Measurements from ENCODE around the gene TLK1. TPM values are rescaled to one million over a fixed set of nuclear protein-coding genes. Genes with fewer than 3 reads are reported as not detected.
"Not testable (repeated sequence)": the region's sequence is repeated elsewhere in the genome, so short reads cannot be mapped to it uniquely, and the experiment has no call there.

The TLK1 gene
- total and polyA plus RNA-seq, 12 donors, result 5.8 to 41.8 (median 31.1) TPM

- H3K27me3 ChIP-seq, result peaks cover 0 to 5% (median 0%) of the 10 kb centered on the region in 7 donors
- H3K4me1 ChIP-seq, result peaks cover 0 to 7% (median 0%) of the 10 kb centered on the region in 9 donors
- H3K9me3 ChIP-seq, result no peaks in the 10 kb centered on the region
- H3K36me3 ChIP-seq, result no peaks in the 10 kb centered on the region
- no peak overlapping the region for H3K27ac ChIP-seq
- H3K4me3 ChIP-seq, result no peak overlapping the region
- intact Hi-C loops (cut with DNase I), result loop anchor here in 2 of 10 donors (10.0 kb wide), 3 partner anchors 193 to 267 kb away; partner anchors contain the start of genes DCAF17 (in 1 of the 2) and METTL8 (in 1 of the 2)
- 94 to 97% methylated on average over 1 of the region's 1 CpG for WGBS, 2 donors
- no peak for TF ChIP-seq CTCF (IDR thresholded peaks at IDR 0.05)
- DNase-seq (no peak), ATAC-seq (no peak)
Observed at GRCh38 chr2:171167352-171167997, 6.8 kb upstream of the TLK1 start.

- Histone ChIP-seq H3K27ac (no peak overlapping the region), H3K27me3 (peaks cover 0 to 5% (median 0%) of the 10 kb centered on the region in 7 donors), H3K4me1 (peaks cover 0 to 17% (median 4%) of the 10 kb centered on the region in 9 donors), H3K4me3 (no peak overlapping the region), H3K36me3 (no peaks in the 10 kb centered on the region), H3K9me3 (no peaks in the 10 kb centered on the region)
- intact Hi-C loops (cut with DNase I), result loop anchor here in 2 of 10 donors (10.0 kb wide), 3 partner anchors 192 to 268 kb away; partner anchors contain the start of genes DCAF17 (in 1 of the 2) and METTL8 (in 1 of the 2)
- no peak for DNase-seq
- 43 to 55% methylated on average over 6 of the region's 6 CpGs for WGBS, 2 donors
- no peak for ATAC-seq
- no peak for TF ChIP-seq CTCF (IDR thresholded peaks at IDR 0.05)
Observed at GRCh38 chr2:171166328-171166983, 5.8 kb upstream of the TLK1 start.

GRCh38 chr2:171165967-171166327 is 5.3 kb upstream of the TLK1 start:
- no peaks in the 10 kb centered on the region for H3K9me3 ChIP-seq
- intact Hi-C loops (cut with DNase I), result loop anchor here in 2 of 10 donors (10.0 kb wide), 3 partner anchors 191 to 269 kb away; partner anchors contain the start of genes DCAF17 (in 1 of the 2) and METTL8 (in 1 of the 2)
- WGBS, 2 donors, result 65 to 87% methylated on average over 1 of the region's 1 CpG
- no peaks in the 10 kb centered on the region for H3K36me3 ChIP-seq
- H3K4me3 ChIP-seq, result no peak overlapping the region
- H3K27ac ChIP-seq, result no peak overlapping the region
- H3K4me1 ChIP-seq, result peaks cover 0 to 20% (median 5%) of the 10 kb centered on the region in 9 donors
- ATAC-seq (no peak), DNase-seq (no peak)
- H3K27me3 ChIP-seq, result peaks cover 0 to 5% (median 0%) of the 10 kb centered on the region in 7 donors
- no peak for TF ChIP-seq CTCF (IDR thresholded peaks at IDR 0.05)

- peak overlapping the region in 1 of 10 donors; percentile 40 for H3K27ac ChIP-seq
- H3K27me3 ChIP-seq, result no peaks in the 10 kb centered on the region
- H3K9me3 ChIP-seq, result no peaks in the 10 kb centered on the region
- TF ChIP-seq CTCF (IDR thresholded peaks at IDR 0.05), result no peak
- no peaks in the 10 kb centered on the region for H3K36me3 ChIP-seq
- 86 to 87% methylated on average over 4 of the region's 4 CpGs for WGBS, 2 donors
- intact Hi-C loops (cut with DNase I), result loop anchor here in 7 of 10 donors (5.0 to 10.0 kb wide), 8 partner anchors 106 to 272 kb away; partner anchors contain the start of genes DCAF17 (in 3 of the 7), METTL8 (in 3 of the 7) and GORASP2 (in 1 of the 7)
- ATAC-seq (no peak), DNase-seq (no peak)
- no peak overlapping the region for H3K4me3 ChIP-seq
- peaks cover 0 to 30% (median 14%) of the 10 kb centered on the region in 9 donors for H3K4me1 ChIP-seq
Observed at GRCh38 chr2:171163261-171163660, 2.6 kb upstream of the TLK1 start.

GRCh38 chr2:171162522-171163197 is 2.0 kb upstream of the TLK1 start:
- not testable (repeated sequence) for H3K27me3 ChIP-seq, H3K36me3 ChIP-seq, H3K4me3 ChIP-seq, DNase-seq, H3K27ac ChIP-seq, ATAC-seq, H3K9me3 ChIP-seq
- peaks cover 0 to 36% (median 14%) of the 10 kb centered on the region in 9 donors for H3K4me1 ChIP-seq
- 93 to 95% methylated on average over 9 of the region's 9 CpGs for WGBS, 2 donors
- intact Hi-C loops (cut with DNase I), result loop anchor here in 7 of 10 donors (5.0 to 10.0 kb wide), 8 partner anchors 105 to 272 kb away; partner anchors contain the start of genes DCAF17 (in 3 of the 7), METTL8 (in 3 of the 7) and GORASP2 (in 1 of the 7)

Measured in heart right ventricle (tissue), 16 donors.